GM19043 (cell line): ENCODE results near the gene ADAM30.

Experiments used
- ATAC-seq: cut with Tn5 transposase; IDR thresholded peaks from one replicate; pipeline ENCODE4 v1.9.1; 2021; ENCODE audit warnings: low read depth; ENCODE audit not compliant: unreplicated experiment

ADAM30 gene

GRCh38 chr1:119896303-119896702 lies at the start of gene ADAM30:
TSS of gene ADAM30 (minus strand) at chr1:119896515. CDS start at chr1:119896336, 179 bp downstream.
- ATAC-seq = no peak

GRCh38 chr1:119943216-119943615 lies 46.9 kb upstream of the ADAM30 start:
- no peak for ATAC-seq

DNA sequence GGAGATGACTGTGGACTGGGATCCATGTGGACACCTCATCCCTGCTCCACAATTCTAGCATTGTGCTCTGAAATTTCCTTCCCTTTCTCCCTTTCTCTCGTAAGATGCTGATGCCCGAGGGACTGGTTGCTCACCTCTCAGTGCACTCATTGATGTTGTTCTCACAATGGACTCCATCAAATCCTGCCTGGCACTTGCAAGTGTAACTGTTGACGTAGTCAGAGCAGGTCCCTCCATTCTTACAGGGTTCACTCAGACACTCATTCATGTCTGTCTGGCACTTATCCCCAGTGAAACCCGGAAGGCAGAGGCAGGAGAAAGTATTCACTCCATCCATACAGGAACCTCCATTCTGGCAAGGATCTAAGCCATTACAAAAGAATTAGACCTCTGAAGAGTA lies 45.1 kb upstream of the ADAM30 start:
- ATAC-seq = no peak

GRCh38 chr1:119940697-119941096 lies 44.4 kb upstream of the ADAM30 start:
- no peak for ATAC-seq

GRCh38 chr1:119937198-119937597 lies 40.9 kb upstream of the ADAM30 start:
- ATAC-seq = no peak

DNA sequence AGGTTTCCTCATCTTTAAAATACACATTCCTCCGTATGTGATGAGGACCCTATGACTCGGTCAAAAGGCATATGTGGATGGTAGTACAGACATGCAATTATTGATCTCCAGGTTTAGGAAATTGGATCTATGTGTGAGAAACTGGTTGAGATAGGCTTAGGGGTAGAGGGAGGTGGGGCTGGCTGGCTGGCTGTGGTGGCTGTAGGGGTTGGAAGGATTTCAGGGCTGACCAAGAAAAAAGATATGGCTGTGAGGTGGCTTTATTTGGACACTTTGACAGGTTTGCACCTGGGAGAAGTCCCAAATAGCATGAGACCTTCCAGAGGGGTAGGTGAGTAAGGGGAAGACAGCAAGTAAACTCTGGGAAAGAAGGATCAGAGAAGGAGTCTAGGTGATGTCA lies 39.6 kb upstream of the ADAM30 start:
- no peak for ATAC-seq

DNA sequence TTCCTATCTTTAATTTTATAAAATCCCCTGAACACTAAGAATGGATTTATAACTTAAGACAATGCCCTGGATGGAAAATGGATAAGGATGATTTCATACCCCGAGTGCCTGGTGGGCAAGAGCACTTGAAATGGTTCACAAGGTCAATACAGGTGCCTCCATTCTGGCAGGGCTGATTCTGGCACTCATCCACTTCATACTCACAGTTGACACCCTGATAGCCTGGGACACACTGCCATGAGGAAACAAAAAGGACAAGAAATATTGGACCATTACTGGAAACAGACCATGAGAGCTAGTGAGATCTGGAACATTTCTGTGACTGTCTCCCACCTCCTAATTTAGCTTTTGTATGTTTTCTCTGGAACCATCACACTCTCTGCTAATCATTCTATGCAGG lies 39.1 kb upstream of the ADAM30 start:
- no peak for ATAC-seq

GRCh38 chr1:119933397-119933796 lies 37.1 kb upstream of the ADAM30 start:
- no peak for ATAC-seq

- no peak for ATAC-seq
These were observed 33.5 kb upstream of the ADAM30 start for GRCh38 chr1:119929643-119930315.

- ATAC-seq = no peak
These were observed 30.2 kb upstream of the ADAM30 start for GRCh38 chr1:119926553-119926952.

DNA sequence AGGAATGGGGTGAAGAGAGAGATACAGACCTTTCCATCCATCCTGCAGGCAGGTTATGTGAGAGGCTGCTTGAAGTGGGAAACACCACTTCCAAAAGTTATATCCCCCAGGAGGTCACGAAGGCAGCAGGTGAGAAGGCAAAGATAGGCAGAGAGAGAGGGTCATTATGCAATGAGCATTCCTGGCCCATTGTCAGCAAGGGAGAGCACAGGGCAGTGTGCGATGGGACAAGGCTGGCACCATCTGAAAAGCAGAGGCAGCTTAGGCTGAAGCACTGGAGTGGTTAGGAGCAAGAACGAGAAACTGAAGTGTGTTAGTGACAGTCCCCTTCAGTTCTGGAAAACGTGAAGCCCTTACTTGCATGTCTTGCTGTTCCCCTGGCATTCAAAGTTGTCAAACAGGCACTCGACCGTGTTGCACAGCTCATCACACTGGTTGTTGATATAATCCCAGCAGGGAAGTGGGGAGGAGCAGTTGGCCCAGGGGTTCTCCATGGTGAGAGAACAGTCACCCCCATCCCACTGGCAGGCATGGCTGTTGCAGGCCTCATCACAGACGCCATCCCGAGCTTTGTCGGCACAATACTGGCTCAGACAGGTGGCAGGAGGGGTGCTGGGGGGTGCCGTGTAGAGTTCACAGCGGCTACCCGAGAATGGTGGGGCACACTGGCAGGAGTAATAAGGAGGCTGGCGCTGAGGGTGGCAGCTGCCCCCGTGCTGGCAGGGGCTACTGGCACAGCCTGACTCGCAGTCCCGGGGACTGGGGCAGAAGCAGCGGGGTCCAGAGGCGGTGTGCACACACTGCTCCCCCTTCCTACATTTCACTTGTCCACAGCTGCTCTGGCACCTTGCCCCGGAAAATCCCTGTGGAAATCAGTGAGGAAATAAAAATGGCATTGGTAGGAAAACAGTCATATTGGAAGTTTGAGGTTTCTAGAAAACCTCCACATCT lies 28.9 kb upstream of the ADAM30 start:
- no peak for ATAC-seq

DNA sequence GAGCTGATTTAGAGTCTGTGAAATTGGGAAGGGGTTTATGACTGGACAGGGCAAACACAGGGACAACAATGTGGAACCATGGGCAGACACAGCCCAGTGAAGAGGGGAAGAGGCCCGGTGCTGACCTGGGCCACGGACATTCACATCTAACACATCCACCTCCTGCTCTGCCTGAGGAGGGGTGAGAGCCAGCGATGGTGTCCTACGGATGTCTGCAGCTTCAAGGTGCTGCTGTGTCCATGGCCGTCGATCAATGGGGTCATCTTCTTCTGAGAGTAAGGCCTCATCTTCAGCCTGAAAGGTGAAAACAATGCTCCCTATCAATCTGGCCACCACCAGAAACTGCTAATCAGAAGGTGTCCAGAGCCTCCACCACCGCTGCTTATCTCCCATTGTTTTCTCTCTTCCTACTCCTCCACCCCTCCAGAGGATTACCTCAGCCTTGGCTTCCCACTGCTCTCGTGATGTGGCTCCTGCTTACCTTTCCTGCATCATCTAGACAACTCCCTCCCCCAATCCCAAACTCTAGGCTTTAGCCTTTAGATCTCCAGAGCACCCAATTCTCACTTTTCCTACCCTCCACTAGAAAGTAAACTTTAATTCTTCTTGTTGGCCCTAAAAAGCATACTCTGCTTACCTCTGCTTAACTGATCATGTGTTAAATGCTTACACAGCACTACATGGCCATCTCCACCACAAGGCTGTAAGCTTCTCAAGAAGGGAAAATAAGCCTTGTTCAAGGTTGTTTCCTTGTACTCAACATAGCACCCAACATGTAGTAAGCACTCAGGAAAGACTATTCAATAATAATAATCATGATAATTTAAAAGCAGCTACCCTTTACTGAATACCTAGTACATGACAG lies 24.0 kb upstream of the ADAM30 start:
- no peak for ATAC-seq

GRCh38 chr1:119919241-119919640 lies 22.9 kb upstream of the ADAM30 start:
- ATAC-seq = no peak

DNA sequence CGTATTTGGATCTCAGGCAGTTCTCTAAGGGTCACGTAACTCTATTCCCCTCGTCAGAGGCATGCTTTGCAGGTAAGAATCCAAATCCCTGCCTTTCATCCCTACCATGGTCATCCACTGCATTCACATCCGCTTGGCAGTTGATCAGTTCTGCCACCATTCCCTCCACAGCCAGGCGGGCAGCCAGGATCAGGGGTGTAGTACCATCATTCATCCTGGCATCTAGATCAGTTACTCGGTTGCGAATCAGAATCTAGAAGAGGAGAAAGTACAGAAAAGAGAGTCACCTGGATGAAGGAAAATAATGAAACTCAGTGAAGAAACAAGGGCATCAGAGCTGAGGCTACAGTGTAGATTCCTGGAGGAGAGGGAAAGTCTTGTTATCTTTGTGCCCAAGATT lies 22.0 kb upstream of the ADAM30 start:
- ATAC-seq = no peak

DNA sequence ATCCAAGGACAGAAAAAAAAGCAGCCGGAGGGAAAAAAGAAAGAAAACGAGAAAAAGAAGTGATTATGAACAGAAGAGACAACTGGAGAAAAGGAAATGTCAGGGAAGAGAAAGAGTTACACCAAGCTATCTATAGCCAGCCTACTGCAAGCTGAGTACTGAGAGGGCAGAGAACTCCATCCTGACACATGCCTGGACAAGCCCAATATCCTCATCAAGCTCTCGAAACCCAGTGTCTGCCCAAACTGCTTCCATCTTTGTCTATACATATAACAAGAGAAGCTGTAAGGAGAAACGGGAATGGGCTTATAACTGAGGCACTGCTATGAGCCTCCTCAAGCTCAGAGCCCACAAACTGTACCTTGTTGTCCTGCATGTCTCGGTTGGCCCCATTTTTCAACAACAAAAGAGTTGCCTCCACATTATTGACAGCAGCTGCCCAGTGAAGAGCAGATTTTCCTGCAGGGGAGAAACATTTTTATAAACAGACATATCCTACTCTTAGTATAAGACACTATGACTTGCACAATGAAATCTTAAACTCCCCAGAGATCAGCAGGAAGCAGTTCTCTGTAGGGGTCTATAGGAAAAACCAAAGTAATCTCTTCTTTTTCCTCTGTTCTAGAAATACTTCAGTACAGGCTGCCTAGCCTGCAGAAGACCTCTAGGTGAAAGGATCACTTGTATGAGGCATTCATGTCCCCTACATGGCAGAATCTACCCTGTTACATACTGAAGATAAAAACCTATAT lies 21.2 kb upstream of the ADAM30 start:
- ATAC-seq = no peak

GRCh38 chr1:119915517-119915916 lies 19.2 kb upstream of the ADAM30 start:
- ATAC-seq = no peak

DNA sequence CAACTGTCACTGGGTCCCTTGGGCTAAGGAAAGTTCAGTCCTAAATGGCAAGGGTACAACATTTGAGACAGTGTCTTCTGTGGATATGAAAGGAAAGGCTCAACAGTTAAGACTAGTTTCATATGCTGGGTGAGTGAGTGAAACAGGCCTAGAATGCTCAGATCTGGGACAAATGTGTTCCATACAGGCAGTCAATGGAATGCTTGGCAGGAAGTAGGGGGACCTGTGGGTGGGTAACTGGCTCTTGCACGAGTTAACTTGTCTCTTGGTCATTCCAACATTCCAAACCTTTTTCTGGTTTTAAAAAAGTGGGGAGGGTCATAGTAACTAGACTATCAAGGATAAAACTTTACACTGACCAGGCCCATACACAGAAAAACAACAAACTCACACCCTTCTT lies 17.8 kb upstream of the ADAM30 start:
- ATAC-seq = no peak

DNA sequence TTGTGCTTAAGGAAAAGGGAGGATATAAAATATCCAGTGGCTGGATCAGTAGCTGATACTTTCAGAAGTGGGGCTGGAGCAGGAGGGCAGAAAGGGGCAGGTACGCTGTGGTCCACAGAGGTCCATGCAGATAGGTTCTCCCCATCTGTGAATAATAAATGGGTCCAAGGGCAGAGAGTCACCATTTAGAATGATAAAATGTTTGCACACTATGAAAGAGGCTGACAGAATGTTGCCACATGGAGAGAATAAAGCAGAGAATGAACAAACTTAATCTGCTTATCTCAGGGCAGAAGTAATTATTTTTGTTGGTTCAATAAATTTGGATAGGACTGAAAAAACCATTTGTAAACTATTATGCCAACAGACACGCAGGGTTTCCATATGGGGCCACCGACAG lies 16.6 kb upstream of the ADAM30 start:
- no peak for ATAC-seq

- no peak for ATAC-seq
These were observed 15.5 kb upstream of the ADAM30 start for GRCh38 chr1:119911775-119912174.

- ATAC-seq = no peak
These were observed 14.3 kb upstream of the ADAM30 start for GRCh38 chr1:119910618-119911017.
